HG02763 (cell line): Measurements from ENCODE around the gene FBXL7.

Source experiments
- ATAC-seq: cut with Tn5 transposase; IDR thresholded peaks from one replicate; pipeline ENCODE4 v1.9.1; 2021; ENCODE audit warnings: mild to moderate bottlenecking, moderate library complexity; ENCODE audit not compliant: unreplicated experiment

Gene FBXL7

DNA sequence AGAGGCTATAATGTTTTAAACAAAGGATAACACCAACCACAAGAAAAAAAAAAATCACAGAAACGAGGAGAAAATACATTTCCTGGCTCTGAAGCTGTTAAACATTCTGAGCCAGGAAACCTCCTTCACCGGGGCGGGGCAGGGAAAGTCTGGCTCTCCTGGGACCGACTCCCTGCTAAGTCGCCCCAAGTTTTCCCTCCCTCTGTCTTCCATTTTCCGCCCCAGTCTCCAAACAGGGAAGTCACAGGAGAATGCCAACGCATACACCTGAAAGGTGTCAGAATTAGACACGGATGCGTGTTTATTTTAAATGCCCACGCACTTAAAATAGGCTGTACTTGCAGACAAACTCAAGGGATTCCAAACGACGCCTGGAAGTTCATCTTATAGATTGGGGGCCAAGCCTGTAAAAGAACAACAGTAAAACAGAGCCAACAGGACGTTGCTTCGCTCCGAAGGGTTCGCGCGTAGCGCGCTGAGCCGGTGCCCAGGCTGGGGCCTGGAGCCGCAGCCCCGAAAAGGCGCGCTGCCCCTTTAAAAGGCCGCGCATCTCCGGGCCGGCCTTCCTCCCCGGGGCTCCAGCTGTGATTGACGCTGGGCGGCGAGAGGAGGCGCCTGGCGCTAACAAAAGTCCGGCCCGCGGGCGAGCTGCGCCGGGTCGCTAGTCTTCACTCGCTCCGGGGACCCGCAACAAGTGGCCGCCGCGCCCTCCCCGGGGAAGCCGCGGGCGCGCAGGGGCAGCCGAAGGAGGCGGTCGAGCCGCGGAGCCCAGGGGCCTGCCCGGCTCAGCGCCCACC is at the start of gene FBXL7:
TSS of gene FBXL7 (plus strand) at position 653 of the 797 bp plus-strand sequence.
- no peak for ATAC-seq

DNA sequence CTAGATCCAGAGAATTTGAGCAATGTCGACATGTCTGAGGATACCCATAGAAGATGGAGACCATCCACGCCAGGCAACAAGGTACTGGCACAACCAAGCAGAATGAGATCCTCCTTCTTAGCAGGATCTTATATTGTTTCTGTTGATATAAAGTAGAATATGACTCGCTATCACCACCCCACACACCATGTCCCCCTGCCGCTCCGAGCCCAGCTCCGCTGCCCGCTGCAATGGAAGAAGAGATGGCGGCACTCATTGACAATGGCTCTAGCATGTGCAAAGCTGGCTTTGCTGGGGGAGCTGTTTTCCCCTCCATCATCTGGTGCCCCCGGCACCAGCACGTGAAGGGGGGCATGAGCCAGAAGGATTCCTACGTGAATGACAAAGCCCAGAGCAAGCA is 49.5 kb upstream of the FBXL7 start:
- no peak for ATAC-seq

DNA sequence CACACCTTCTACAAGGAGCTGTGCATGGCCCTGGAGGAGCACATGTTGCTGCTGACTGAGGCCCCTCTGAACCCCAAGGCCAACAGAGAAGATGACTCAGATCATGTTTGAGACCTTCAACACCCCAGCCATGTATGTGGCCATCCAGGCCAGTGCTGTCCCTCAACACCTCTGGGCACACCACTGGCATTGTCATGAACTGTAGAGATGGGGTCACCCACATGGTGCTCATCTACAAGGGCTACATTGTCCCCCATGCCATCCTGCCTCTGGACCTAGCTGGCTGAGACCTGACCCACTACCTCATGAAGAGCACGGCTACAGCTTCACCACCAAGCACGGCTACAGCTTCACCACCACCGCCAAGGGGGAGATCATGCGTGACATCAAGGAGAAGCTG is 49.0 kb upstream of the FBXL7 start:
- ATAC-seq: no peak

- ATAC-seq: no peak
These were observed 48.0 kb upstream of the FBXL7 start for GRCh38 chr5:15452030-15452429.

DNA sequence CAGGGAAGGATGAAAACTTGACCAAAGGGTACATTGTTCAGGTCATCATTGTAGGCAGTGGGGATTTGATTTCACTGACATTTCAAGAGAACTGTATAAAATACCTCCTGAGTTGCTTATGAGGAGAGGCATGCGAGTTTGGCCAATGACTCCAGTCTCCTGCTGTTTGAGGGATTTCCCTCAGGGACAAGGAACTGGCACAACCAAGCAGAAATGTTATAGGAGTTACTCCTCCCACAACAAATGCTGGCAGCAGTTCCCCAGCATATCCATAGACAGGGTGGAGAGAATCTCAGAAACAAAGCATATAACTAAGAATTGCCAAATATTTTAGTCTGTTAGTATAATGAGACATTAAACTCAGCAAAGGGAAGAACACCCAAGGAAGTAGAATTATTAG is 47.2 kb upstream of the FBXL7 start:
- no peak for ATAC-seq

- no peak for ATAC-seq
These were observed 40.8 kb upstream of the FBXL7 start for GRCh38 chr5:15459200-15459599.

- ATAC-seq: no peak
These were observed 36.6 kb upstream of the FBXL7 start for GRCh38 chr5:15463231-15463980.

DNA sequence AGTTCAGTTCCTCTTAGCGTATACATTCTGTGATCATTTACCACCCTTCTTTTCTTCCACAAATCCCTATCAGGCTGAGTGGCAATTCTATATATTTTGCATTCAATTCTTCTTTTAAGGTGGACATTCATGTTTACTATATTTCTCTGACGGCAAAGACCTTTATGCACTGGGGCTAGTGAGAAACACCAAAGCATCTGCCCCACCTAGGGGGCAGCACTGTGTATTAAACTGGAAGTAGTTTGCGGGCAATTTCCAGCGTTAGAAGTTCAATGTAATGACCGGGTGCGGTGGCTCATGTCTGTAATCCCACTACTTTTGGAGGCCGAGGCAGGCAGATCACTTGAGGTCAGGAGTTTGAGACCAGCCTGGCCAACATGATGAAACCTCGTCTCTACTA is 27.9 kb upstream of the FBXL7 start:
- ATAC-seq: no peak

- ATAC-seq: no peak
These were observed 25.7 kb upstream of the FBXL7 start for GRCh38 chr5:15474143-15474719.

DNA sequence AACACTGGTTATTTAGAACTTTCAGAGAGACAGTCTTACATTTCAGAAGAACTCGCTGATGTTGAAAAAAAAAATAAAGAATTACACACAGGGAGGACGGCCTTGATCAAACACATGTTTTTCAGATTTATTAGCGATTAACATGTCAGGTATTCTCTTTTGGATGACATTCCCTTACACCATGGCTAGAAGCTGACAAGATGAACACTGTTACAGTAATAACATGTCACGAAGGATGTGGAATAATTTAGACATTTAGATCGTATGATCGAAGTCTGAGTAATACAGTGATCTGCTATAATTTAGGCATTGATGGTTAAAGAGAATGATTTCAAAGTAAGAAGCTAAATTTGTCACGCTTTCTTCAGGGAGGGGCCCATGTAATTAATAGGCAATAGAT is 24.6 kb upstream of the FBXL7 start:
- ATAC-seq: no peak

GRCh38 chr5:15476977-15477376 is 23.0 kb upstream of the FBXL7 start:
- ATAC-seq: no peak

GRCh38 chr5:15480436-15480835 is 19.5 kb upstream of the FBXL7 start:
- no peak for ATAC-seq

GRCh38 chr5:15483351-15484097 is 16.5 kb upstream of the FBXL7 start:
- no peak for ATAC-seq

DNA sequence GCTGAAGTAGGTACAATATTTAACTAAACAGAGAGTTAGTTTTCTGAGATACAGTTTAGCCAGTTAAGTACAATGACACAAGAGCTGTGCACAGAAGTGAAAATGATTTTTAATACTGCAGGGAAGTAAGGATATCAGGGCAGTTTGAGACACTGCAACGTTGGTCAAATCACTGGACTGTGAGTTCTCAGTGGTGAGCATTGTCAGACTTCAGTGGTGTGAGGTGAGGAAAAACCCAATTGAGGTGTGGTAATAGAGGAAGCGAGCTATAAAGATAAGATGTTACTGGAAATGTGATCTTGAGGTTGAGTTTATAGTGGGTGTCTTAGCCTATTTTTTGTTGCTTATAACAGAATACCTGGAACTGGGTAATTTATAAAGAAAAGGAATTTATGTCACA is 12.8 kb upstream of the FBXL7 start:
- no peak for ATAC-seq

GRCh38 chr5:15489571-15490235 is 10.3 kb upstream of the FBXL7 start:
- ATAC-seq: no peak

DNA sequence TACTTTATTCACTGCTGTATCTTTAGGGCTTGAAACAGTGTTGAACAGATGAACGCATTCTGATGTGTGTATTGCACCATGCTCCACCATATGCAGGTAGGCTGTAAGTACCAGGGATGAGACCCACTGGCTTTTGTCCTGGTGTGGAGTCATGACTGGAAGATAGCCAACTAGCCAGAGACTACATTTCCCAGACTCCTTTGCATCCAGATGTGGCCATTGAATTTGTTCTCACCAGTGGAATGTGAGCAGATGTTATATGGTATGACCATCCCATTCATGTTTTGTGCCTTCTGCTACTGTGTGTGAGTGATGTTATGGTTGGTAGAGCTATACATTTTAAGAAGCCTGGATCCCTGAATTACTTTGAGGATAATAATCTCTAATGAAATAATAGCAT is 7.4 kb upstream of the FBXL7 start:
- no peak for ATAC-seq

DNA sequence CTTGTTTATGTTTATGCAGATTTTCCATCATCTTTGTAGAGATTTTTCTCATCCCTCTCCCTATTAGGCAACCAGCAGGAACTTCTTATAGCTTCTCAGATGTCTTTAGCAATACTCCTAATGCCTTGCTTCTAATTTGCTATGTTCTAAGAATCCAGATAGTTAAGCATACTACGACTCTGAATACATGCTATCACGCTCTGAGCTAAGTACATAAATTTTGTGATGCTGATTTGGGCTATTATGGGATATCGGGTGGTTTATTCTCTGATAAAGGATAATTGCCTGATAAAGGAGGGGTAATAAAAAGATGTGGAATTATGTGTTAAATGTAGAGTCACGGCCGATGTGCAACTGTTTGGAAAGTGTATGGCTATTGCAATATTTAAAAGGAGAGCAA is 6.5 kb upstream of the FBXL7 start:
- no peak for ATAC-seq

DNA sequence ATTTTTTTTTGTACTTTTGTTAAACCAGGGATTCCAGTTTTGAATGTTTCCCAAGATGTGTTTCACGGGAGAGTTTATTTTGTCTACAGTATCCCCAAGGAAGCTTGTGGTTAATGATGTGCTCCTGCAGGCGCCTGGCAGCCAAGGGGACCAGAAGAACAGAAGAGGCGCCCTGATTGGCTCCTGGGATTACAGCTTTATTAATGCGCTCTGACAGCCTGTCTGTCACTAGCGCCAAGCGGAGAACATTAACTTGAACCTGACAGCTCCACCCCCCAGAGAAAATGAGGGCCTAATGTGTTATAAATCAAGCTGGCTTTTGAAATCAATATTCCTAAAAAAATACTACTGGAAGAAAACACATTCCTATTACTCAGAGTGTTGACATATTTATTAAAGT is 5.0 kb upstream of the FBXL7 start:
- ATAC-seq: no peak

DNA sequence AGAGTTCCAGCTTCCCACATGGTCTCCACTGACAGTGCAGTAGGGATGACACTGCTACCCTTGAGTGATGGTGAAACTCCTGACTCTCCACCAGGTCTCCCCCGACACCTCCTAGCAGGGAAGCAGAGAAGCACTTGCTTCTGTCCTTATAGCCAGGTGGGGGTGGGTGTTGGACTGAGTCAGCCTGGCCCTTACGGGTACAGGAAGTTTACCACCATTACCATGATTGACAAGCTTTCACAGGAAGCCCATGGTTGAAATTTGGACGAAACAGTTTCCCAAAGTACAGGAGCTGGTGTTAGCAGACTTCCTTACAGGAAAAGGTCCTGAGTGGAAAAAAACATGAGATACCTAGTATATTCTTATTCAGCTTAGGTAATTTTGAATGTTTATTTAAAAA is 3.1 kb upstream of the FBXL7 start:
- ATAC-seq: no peak

- ATAC-seq: no peak
These were observed 483 bp downstream of the FBXL7 start for GRCh38 chr5:15500325-15501001.
